H4 (cell line): ENCODE measurements around the gene TSC22D1. TPM values are rescaled to one million over a fixed set of nuclear protein-coding genes. Genes with fewer than 3 reads are reported as not detected.
"Not testable (repeated sequence)": the region's sequence is repeated elsewhere in the genome, so short reads cannot be mapped to it uniquely, and the experiment has no call there.

Experiments
- DNase-seq: peaks from one replicate; pipeline ENCODE4 v3.0.0-alpha.2; 2015; ENCODE audit warnings: low spot score
- total RNA-seq: library from RNA; depleted of rRNA; stranded (reverse); fragments of >200 nt; shearing (Covaris generic); gene quantifications from 2 replicates; pipeline ENCODE4 v1.2.3, GENCODE V29; 2014

The TSC22D1 gene
- total RNA-seq, 1 experiment from 2014 or later, result 35.9 TPM

- no peak for DNase-seq
Measured at GRCh38 chr13:44506251-44506650, 69.9 kb downstream of the TSC22D1 start.

- no peak for DNase-seq
Measured at GRCh38 chr13:44504116-44504515, 72.0 kb downstream of the TSC22D1 start.

DNA sequence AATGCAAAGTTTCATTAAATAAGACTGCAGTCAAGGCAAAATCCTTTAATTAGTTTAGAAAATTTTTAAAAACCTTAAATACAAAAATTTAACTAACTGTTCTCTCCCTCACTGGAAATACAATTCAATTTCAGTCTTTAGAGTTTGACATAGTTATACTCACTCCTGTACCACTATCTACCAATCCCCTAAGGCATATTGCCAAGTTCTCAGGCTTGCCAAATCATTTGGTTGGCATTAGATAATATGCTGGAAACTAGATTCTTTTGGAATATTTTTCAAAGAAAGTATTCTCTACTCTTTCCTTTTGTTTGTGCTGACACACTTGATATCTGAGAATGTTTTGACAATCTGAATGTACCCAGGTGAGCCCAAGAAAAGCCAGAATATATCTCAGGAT, 77.2 kb downstream of the TSC22D1 start:
- no peak for DNase-seq

DNA sequence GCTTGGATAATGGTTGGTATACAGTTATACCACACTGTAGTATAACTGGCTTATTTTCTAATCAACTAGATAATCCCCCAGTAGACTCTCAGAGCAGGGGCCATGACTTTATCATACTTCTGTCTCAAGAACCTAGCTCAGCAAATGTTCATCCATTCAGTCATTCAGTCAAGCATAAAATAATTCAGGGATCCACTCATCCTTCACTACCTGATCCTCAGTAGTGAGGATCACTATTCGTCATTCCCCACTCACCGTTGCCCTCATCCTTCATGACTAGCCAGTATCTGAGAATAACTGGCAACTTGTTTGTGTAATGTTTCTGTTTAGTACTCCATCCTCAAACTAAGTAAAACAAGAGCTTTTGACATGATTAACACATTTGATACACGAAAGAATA, 77.6 kb downstream of the TSC22D1 start:
- no peak for DNase-seq

DNA sequence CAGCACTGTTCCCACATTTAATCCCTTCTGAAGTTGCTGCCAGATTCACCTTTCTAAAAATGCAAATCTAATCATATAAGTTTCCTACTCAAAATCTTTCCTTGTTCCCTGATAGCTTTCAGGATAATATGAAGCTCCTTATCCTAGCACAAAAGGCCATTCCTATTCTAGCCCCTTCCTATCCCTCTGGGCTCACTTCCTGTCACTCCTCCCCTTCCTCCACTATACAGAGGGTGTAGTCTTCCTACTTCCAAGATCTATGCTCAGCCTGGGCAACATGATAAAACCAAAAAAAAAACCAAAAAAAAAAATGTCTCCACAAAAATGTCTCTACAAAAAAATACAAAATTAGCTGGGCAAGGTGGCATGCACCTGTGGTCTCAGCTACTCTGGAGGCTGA, 78.3 kb downstream of the TSC22D1 start:
- no peak for DNase-seq

DNA sequence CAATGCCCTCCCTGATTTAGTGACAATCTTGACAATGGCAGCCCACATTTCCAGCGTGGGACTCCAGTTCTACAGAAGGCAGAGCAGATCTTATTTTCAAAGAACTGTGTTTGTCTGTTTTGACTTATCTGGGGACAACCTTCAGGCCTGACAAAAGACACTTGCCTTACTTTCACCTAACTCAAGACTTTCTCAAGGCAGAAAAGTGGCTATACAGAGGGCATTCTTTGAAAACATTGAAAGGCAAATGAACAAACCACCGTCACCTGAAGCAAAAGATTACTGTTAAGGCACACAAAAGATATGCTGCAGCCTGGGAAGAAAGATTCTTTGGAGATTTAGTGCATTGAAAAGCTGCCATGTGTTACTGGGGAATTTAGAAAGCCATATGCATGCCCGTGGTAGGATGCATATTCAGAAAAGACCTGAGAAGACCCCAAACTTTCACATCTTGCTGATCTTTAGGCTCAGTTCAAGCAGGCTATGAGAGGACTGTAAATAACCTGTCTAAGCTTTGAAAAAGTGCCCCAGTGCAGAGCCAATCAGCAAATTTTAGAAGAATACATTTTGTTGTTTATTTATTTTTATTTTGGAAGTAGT, 82.8 kb downstream of the TSC22D1 start:
- no peak for DNase-seq

DNA sequence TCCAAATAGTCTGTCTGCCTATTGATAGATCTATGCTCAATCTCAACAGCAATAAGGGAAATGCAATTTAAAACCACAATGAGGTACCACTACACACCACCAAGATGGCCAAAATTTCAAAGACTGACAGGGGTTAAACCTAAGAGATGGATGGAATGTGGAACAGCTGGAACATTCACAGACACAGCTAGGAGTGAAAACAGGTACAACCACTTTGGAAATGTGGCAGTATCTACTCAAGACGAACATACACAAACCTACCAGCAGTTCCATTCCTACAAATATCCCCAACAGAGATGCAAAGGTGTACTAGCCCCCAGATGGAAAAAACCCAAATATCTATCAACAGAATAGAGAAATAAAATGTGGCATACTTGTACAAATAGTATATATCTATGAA, 86.4 kb downstream of the TSC22D1 start:
- DNase-seq, result no peak

GRCh38 chr13:44487989-44488388, 88.1 kb downstream of the TSC22D1 start:
- no peak for DNase-seq

- DNase-seq, result no peak
Measured at GRCh38 chr13:44484562-44485138, 91.5 kb downstream of the TSC22D1 start.

DNA sequence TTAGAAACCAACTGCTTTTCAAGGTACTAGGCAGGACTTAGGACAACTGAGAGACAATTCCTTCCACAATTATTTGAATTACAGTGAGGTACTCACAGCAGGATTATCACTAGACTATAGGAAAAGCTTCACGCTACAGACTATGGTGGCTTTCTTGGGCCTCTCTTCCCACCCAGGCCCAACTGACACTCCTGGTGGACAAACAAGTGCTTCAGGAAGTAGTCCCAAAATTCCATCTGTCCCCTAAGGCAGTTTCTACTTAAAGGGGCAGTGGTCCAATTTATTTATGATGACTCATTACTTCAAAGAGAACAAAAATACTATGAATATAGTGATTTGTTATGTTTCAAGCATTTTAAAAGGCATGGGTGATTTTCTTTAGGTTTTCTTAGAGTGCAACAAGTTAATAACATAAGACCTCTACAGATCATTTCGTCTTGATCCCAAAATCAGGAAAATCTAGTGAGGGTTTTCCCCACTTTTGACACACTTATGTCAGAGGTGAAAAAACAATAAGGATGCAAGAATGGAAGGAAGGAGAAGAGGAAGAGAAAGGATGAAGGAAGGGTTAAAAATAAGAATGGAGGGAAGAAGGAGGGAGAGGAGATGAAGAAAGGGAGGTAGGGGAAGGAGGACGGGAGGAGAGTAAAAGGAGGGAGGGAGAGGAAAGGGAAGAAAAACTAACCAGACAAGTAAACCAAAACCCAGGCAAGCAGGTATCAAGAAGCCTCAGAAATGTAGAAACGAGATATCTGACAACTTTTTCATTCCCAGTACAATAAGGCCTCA, 101.8 kb downstream of the TSC22D1 start:
- DNase-seq, result peak; percentile 5

GRCh38 chr13:44471686-44472085, 104.4 kb downstream of the TSC22D1 start:
- no peak for DNase-seq

- peak; percentile 6 for DNase-seq
Measured at GRCh38 chr13:44470638-44471562, 105.2 kb downstream of the TSC22D1 start.

GRCh38 chr13:44468874-44469273, 107.3 kb downstream of the TSC22D1 start:
- DNase-seq, result no peak

GRCh38 chr13:44465318-44465717, 110.8 kb downstream of the TSC22D1 start:
- no peak for DNase-seq

- DNase-seq, result no peak
Measured at GRCh38 chr13:44464471-44464870, 111.7 kb downstream of the TSC22D1 start.

GRCh38 chr13:44463759-44464158, 112.4 kb downstream of the TSC22D1 start:
- DNase-seq, result no peak

- DNase-seq, result no peak
Measured at GRCh38 chr13:44459674-44460073, 116.5 kb downstream of the TSC22D1 start.

- no peak for DNase-seq
Measured at GRCh38 chr13:44458313-44458975, 117.7 kb downstream of the TSC22D1 start.

DNA sequence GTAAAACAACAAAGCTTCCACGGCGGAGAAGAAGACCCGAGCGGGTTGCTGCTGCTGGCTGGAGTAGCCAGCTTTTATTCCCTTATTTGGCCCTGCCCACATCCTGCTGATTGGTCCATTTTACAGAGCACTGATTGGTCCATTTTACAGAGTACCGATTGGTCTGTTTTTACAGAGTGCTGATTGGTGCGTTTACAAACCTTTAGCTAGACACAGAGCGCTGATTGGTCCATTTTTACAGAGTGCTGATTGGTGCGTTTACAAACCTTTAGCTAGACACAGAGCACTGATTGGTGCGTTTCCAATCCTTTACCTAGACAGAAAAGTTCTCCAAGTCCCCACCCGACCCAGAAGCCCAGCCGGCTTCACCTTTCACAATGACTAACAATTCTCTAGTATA, 119.9 kb downstream of the TSC22D1 start:
- not testable (repeated sequence) for DNase-seq

DNA sequence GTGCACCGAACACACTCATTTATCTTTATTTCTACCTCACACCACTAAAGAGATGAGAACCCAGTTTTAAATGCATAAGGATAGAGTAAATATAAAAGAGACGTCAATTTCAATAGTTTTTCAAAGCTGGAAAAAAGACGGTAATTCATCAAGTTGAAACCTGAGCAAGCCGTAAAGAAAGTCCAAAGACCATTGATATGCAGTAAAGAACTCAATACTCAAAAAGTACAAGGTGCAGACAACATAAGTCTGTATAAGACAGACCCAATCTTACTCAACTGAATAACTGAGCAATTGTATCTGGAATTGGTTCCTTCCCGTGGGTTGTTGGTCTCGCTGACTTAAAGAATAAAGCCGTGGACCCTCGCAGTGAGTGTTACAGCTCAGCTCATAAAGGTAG, 120.4 kb downstream of the TSC22D1 start:
- DNase-seq, result no peak

- no peak for DNase-seq
Measured at GRCh38 chr13:44453881-44454280, 122.2 kb downstream of the TSC22D1 start.

DNA sequence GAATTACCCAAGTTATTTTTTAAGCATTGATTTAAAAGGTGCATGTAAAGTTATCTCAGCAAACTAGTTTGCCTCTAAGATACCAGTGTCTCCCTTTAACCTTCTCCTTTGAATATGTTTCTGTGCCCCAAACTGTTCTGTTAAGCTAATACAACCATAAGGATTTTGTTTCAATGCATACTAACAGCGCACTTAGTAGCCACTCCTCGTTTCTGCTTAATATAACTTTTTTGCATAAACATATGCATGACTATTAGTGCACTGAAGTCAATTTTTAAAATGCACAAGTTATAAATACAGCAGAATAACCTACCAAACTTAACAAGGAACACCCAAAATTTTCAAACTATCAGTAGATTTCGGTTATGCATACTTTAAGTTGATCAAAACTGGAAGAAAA, 123.1 kb downstream of the TSC22D1 start:
- DNase-seq, result no peak
